Germinal center (tissue), 1 donor: ENCODE measurements around the gene CCNY.
A peak's percentile ranks its signal among the peaks of the same experiment; 100 is the strongest.
"Not testable (repeated sequence)": the region's sequence is repeated elsewhere in the genome, so short reads cannot be mapped to it uniquely, and the experiment has no call there.

Source experiments
- DNase-seq: peaks from one replicate; pipeline ENCODE4 v3.0.0; 2012; ENCODE audit warnings: mixed read lengths, low spot score

Gene CCNY

GRCh38 chr10:35354257-35354656 is 17.9 kb downstream of the CCNY start:
- not testable (repeated sequence) for DNase-seq

GRCh38 chr10:35355971-35356724 is 19.8 kb downstream of the CCNY start:
- no peak for DNase-seq

- DNase-seq = no peak
Observed at GRCh38 chr10:35356725-35357092, 20.4 kb downstream of the CCNY start.

- no peak for DNase-seq
Observed at GRCh38 chr10:35359056-35359455, 22.7 kb downstream of the CCNY start.

GRCh38 chr10:35359873-35360272 is 23.6 kb downstream of the CCNY start:
- no peak for DNase-seq

GRCh38 chr10:35362701-35363350 is 26.5 kb downstream of the CCNY start:
- no peak for DNase-seq

- DNase-seq = no peak
Observed at GRCh38 chr10:35363587-35363986, 27.3 kb downstream of the CCNY start.

- no peak for DNase-seq
Observed at GRCh38 chr10:35364808-35365207, 28.5 kb downstream of the CCNY start.

GRCh38 chr10:35365994-35366393 is 29.7 kb downstream of the CCNY start:
- no peak for DNase-seq

- no peak for DNase-seq
Observed at GRCh38 chr10:35367107-35367859, 31.0 kb downstream of the CCNY start.

- DNase-seq = no peak
Observed at GRCh38 chr10:35367982-35368381, 31.7 kb downstream of the CCNY start.

GRCh38 chr10:35368485-35369048 is 32.3 kb downstream of the CCNY start:
- DNase-seq = no peak

GRCh38 chr10:35369049-35369611 is 32.8 kb downstream of the CCNY start:
- DNase-seq = no peak

GRCh38 chr10:35371731-35372130 is 35.4 kb downstream of the CCNY start:
- DNase-seq = no peak

- no peak for DNase-seq
Observed at GRCh38 chr10:35372329-35372728, 36.0 kb downstream of the CCNY start.

GRCh38 chr10:35375091-35375765 is 38.9 kb downstream of the CCNY start:
- DNase-seq = no peak

- DNase-seq = no peak
Observed at GRCh38 chr10:35377050-35377728, 40.9 kb downstream of the CCNY start.

GRCh38 chr10:35378541-35379210 is 42.4 kb downstream of the CCNY start:
- DNase-seq = peak; percentile 14

GRCh38 chr10:35379226-35380137 is 43.2 kb downstream of the CCNY start:
- DNase-seq = peak; percentile 84

- no peak for DNase-seq
Observed at GRCh38 chr10:35382096-35382495, 45.8 kb downstream of the CCNY start.
